Neural cell (in vitro differentiated cells): ENCODE measurements around the gene CLEC16A. TPM values are rescaled to one million over a fixed set of nuclear protein-coding genes. Genes with fewer than 3 reads are reported as not detected.

ENCODE experiments used
- H2AFZ ChIP-seq: fragments of 200-600, 300-800 bp; sonication (generic), shearing (Covaris generic); 2 replicates; pipeline ENCODE4 v1.6.0; 2014; ENCODE audit warnings: low read depth, mild to moderate bottlenecking, antibody characterized with exemption, low read length, moderate library complexity
- H3F3A ChIP-seq: fragments of 200-600 bp; shearing (Covaris generic); 2 replicates; pipeline ENCODE4 v1.6.1; 2016; ENCODE audit warnings: mild to moderate bottlenecking, moderate library complexity, mixed read lengths, antibody characterized with exemption, low read length; ENCODE audit not compliant: insufficient read depth, poor library complexity, severe bottlenecking
- H3K27ac ChIP-seq: fragments of 200-600, 300-800 bp; sonication (generic), shearing (Covaris generic); 2 replicates; pipeline ENCODE4 v1.5.1; 2014; ENCODE audit warnings: mild to moderate bottlenecking, low read length, moderate library complexity
- H3K27me3 ChIP-seq: fragments of 300-800, 200-600 bp; sonication (generic), shearing (Covaris generic); 2 replicates; pipeline ENCODE4 v1.6.0; 2014; ENCODE audit warnings: mild to moderate bottlenecking, low read depth, low read length, moderate library complexity; ENCODE audit not compliant: insufficient read depth
- H3K36me3 ChIP-seq: fragments of 300-800, 200-600 bp; sonication (generic), shearing (Covaris generic); 2 replicates; pipeline ENCODE4 v1.5.1; 2014; ENCODE audit warnings: mild to moderate bottlenecking, antibody characterized with exemption, low read length, moderate library complexity; ENCODE audit not compliant: insufficient read depth
- H3K4me2 ChIP-seq: fragments of 300-800, 200-600 bp; sonication (generic), shearing (Covaris generic); 2 replicates; pipeline ENCODE4 v1.6.0; 2014; ENCODE audit warnings: mild to moderate bottlenecking, low read length
- H3K4me3 ChIP-seq: fragments of 300-800, 200-600 bp; sonication (generic), shearing (Covaris generic); 2 replicates; pipeline ENCODE4 v1.5.1; 2014; ENCODE audit warnings: mild to moderate bottlenecking, low read length, moderate library complexity
- H3K79me2 ChIP-seq: fragments of 200-600 bp; shearing (Covaris generic); replicated peaks from 2 replicates; pipeline ENCODE4 v1.6.0; 2014; ENCODE audit warnings: mild to moderate bottlenecking, low read length, moderate library complexity; ENCODE audit not compliant: insufficient read depth
- H3K9ac ChIP-seq: fragments of 300-800, 200-600 bp; sonication (generic), shearing (Covaris generic); 2 replicates; pipeline ENCODE4 v1.6.1; 2016; ENCODE audit warnings: mild to moderate bottlenecking, low read length, mixed read lengths
- H3K9me2 ChIP-seq: fragments of 200-600 bp; shearing (Covaris generic); 2 replicates; pipeline ENCODE4 v1.6.1; 2016; ENCODE audit warnings: mild to moderate bottlenecking, low read length, mixed read lengths; ENCODE audit not compliant: insufficient read depth
- H3K9me3 ChIP-seq: fragments of 200-600, 300-800 bp; sonication (generic), shearing (Covaris generic); 2 replicates; pipeline ENCODE4 v1.6.1; 2016; ENCODE audit warnings: mild to moderate bottlenecking, mixed run types, low read length, moderate library complexity, mixed read lengths
- H4K20me1 ChIP-seq: fragments of 200-600 bp; shearing (Covaris generic); 2 replicates; pipeline ENCODE4 v1.6.1; 2016; ENCODE audit warnings: mild to moderate bottlenecking, mixed run types; ENCODE audit not compliant: insufficient read depth
- EP300 ChIP-seq: fragments of 450-650 bp; conservative IDR thresholded peaks from 2 replicates; pipeline ENCODE4 v1.6.1; 2014; ENCODE audit warnings: antibody characterized with exemption, mild to moderate bottlenecking, moderate library complexity; ENCODE audit not compliant: poor library complexity, severe bottlenecking
- EZH2 ChIP-seq: fragments of 200-600, 300-800 bp; shearing (Covaris generic), sonication (generic); IDR thresholded peaks from 2 replicates; pipeline ENCODE4 v1.6.1; 2014; ENCODE audit warnings: antibody characterized with exemption, low read length, borderline replicate concordance, mild to moderate bottlenecking; ENCODE audit not compliant: insufficient read depth, poor library complexity, severe bottlenecking
- MXI1 ChIP-seq: fragments of 450-650 bp; conservative IDR thresholded peaks from 2 replicates; pipeline ENCODE4 v1.6.1; 2014; ENCODE audit warnings: antibody characterized with exemption, mild to moderate bottlenecking; ENCODE audit not compliant: poor library complexity, severe bottlenecking
- POLR2AphosphoS5 ChIP-seq: IDR thresholded peaks from 2 replicates; pipeline ENCODE4 v1.6.1; 2012
- RAD21 ChIP-seq: fragments of 450-650 bp; conservative IDR thresholded peaks from 2 replicates; pipeline ENCODE4 v1.6.1; 2014; ENCODE audit warnings: antibody characterized with exemption, mild to moderate bottlenecking, moderate library complexity
- SMC3 ChIP-seq: fragments of 450-650 bp; conservative IDR thresholded peaks from 2 replicates; pipeline ENCODE4 v1.6.1; 2014; ENCODE audit warnings: antibody characterized with exemption, mild to moderate bottlenecking, moderate library complexity; ENCODE audit not compliant: poor library complexity
- TAF1 ChIP-seq: IDR thresholded peaks from 2 replicates; pipeline ENCODE4 v1.6.1; 2012; ENCODE audit warnings: low read depth
- polyA plus RNA-seq: library from polyadenylated mRNA; depleted of rRNA; stranded (reverse); fragments of >200 nt; gene quantifications from 2 replicates; pipeline ENCODE4 v1.2.3, GENCODE V29; 2014
- TF ChIP-seq, protein P1 (sequence below): IDR thresholded peaks from 2 replicates; pipeline ENCODE4 v1.6.1; 2012; ENCODE audit warnings: borderline replicate concordance
- TF ChIP-seq, protein P2 (sequence below): fragments of 450-650 bp; IDR thresholded peaks from 2 replicates; pipeline ENCODE4 v1.5.1; 2014; ENCODE audit warnings: antibody characterized with exemption, mild to moderate bottlenecking, moderate library complexity; ENCODE audit not compliant: poor library complexity, severe bottlenecking

Gene CLEC16A
- polyA plus RNA-seq, 1 donor from 2014 or later = 11.1 TPM

DNA sequence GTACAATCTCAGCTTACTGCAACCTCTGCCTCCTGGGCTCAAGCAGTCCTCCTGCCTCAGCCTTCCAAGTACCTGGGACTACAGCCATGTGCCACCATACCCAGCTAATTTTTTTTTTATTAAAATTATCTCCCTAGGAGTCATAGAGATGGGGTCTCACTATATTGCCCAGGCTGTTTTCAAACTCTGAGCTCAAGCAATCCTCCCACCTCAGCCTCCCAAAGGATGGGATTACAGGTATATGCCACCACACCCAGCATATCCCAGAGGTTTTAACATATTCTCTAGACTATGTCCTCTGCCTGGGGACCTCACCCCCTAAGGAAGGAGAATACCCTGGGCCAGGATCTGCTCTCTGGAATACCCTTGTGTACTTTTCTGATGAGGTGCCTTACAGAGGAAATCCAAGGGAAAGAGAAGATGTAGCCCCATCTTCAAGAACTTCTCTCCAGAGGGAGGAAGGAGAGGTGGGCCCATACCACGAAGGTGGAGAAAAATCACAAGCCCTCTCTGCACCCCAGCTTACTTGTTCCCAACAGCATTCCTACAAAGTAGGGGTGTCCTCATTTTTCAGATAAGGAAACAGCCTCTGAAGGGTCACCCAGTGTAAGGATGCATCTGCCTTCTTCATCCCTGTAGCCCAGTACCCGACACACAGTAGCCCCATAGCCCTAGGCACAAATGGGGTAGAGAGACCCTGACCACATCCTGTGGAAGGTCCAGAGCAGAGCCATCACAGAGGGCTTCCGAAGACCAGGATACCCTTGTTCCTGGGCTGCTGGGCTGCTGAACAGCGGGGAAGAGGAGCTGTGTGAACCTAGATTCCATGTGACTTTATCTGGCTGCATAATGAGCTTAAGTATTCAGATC, 160.0 kb downstream of the CLEC16A start:
- H3K4me2 ChIP-seq = no peak overlapping the region
- no peaks in the 10 kb centered on the region for H3K27me3 ChIP-seq
- H3K36me3 ChIP-seq = no peaks in the 10 kb centered on the region
- no peaks in the 10 kb centered on the region for H3K79me2 ChIP-seq
- no peak overlapping the region for H2AFZ ChIP-seq
- H3F3A ChIP-seq = no peaks in the 10 kb centered on the region
- no peak overlapping the region for H3K27ac ChIP-seq
- no peaks in the 10 kb centered on the region for H3K9me2 ChIP-seq
- H4K20me1 ChIP-seq = no peaks in the 10 kb centered on the region
- no peak overlapping the region for H3K4me3 ChIP-seq
- H3K9me3 ChIP-seq = no peaks in the 10 kb centered on the region
- no peak overlapping the region for H3K9ac ChIP-seq
- TF ChIP-seq MXI1 (no peak), POLR2AphosphoS5 (no peak), SMC3 (no peak), EP300 (no peak), RAD21 (no peak), EZH2 (no peak), TAF1 (no peak)
- TF ChIP-seq, protein P1, sequence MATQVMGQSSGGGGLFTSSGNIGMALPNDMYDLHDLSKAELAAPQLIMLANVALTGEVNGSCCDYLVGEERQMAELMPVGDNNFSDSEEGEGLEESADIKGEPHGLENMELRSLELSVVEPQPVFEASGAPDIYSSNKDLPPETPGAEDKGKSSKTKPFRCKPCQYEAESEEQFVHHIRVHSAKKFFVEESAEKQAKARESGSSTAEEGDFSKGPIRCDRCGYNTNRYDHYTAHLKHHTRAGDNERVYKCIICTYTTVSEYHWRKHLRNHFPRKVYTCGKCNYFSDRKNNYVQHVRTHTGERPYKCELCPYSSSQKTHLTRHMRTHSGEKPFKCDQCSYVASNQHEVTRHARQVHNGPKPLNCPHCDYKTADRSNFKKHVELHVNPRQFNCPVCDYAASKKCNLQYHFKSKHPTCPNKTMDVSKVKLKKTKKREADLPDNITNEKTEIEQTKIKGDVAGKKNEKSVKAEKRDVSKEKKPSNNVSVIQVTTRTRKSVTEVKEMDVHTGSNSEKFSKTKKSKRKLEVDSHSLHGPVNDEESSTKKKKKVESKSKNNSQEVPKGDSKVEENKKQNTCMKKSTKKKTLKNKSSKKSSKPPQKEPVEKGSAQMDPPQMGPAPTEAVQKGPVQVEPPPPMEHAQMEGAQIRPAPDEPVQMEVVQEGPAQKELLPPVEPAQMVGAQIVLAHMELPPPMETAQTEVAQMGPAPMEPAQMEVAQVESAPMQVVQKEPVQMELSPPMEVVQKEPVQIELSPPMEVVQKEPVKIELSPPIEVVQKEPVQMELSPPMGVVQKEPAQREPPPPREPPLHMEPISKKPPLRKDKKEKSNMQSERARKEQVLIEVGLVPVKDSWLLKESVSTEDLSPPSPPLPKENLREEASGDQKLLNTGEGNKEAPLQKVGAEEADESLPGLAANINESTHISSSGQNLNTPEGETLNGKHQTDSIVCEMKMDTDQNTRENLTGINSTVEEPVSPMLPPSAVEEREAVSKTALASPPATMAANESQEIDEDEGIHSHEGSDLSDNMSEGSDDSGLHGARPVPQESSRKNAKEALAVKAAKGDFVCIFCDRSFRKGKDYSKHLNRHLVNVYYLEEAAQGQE = no peak
- TF ChIP-seq, protein P2, sequence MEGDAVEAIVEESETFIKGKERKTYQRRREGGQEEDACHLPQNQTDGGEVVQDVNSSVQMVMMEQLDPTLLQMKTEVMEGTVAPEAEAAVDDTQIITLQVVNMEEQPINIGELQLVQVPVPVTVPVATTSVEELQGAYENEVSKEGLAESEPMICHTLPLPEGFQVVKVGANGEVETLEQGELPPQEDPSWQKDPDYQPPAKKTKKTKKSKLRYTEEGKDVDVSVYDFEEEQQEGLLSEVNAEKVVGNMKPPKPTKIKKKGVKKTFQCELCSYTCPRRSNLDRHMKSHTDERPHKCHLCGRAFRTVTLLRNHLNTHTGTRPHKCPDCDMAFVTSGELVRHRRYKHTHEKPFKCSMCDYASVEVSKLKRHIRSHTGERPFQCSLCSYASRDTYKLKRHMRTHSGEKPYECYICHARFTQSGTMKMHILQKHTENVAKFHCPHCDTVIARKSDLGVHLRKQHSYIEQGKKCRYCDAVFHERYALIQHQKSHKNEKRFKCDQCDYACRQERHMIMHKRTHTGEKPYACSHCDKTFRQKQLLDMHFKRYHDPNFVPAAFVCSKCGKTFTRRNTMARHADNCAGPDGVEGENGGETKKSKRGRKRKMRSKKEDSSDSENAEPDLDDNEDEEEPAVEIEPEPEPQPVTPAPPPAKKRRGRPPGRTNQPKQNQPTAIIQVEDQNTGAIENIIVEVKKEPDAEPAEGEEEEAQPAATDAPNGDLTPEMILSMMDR = no peak

DNA sequence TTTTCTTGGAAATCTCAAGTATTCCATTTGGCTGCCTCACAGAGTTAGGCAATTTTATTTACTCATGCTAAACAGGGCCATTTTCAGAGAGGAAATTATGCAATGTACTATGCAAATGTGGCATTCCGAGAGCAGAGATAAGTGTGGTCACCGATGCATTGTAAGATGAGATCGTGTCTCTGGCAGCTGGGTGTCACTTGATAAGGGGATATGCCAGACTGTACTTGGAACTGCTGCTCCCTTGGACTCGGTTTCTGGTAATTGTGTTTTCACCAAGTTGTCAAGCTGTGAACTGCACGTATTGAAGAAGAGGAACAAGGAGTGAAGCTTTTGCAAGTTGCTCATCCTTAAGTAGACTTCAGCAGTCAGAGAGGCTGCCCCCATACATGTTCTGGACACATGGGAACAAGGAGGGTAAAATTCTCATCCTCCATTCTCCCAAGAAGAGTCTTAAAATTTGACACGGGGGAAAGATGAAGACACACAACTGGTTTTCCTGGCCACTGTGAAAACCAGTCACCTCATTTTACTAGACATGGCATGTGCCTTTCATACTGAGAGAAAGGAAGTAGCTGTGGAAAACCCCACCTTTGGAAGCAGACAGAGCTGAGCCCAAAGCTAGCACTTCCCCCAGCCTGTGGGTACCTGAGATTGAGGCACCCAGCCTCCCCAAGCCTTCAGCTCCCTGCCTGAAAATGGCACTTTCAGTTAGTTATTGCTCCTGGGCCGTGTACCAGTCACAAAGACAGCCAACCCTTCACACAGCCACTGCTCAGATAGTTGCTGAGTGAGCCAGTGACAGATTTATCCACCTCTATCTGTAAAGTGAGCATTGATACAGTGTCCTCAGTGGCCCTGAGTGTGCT, 160.9 kb downstream of the CLEC16A start:
- H2AFZ ChIP-seq = no peak overlapping the region
- H3K27ac ChIP-seq = no peak overlapping the region
- no peak overlapping the region for H3K4me3 ChIP-seq
- TF ChIP-seq EZH2 (no peak), POLR2AphosphoS5 (no peak), SMC3 (no peak), RAD21 (no peak), TAF1 (no peak), EP300 (no peak), MXI1 (no peak)
- TF ChIP-seq, protein P1 = no peak
- TF ChIP-seq, protein P2 = no peak
- no peaks in the 10 kb centered on the region for H3F3A ChIP-seq
- no peaks in the 10 kb centered on the region for H3K9me3 ChIP-seq
- H3K36me3 ChIP-seq = no peaks in the 10 kb centered on the region
- H4K20me1 ChIP-seq = no peaks in the 10 kb centered on the region
- H3K4me2 ChIP-seq = no peak overlapping the region
- no peaks in the 10 kb centered on the region for H3K27me3 ChIP-seq
- no peaks in the 10 kb centered on the region for H3K9me2 ChIP-seq
- H3K9ac ChIP-seq = no peak overlapping the region
- H3K79me2 ChIP-seq = no peaks in the 10 kb centered on the region
